SJCRH30 (cell line): Measurements from ENCODE around the gene PHOSPHO2. TPM values are rescaled to one million over a fixed set of nuclear protein-coding genes. Genes with fewer than 3 reads are reported as not detected.

Experiments
- DNase-seq, 2 experiments: peaks; one replicate each; pipeline ENCODE4 v3.0.0-alpha.2; 2015 to 2020
- H3K27ac ChIP-seq: fragments of 250-450 bp; sonication (Bioruptor Pico); 2 replicates; pipeline ENCODE4 v1.5.1; 2020; ENCODE audit warnings: mild to moderate bottlenecking, moderate library complexity
- H3K27me3 ChIP-seq: fragments of 250-450 bp; sonication (Bioruptor Pico); 2 replicates; pipeline ENCODE4 v1.5.1; 2020; ENCODE audit warnings: mild to moderate bottlenecking, moderate library complexity
- H3K36me3 ChIP-seq: fragments of 250-450 bp; sonication (Bioruptor Pico); 2 replicates; pipeline ENCODE4 v1.5.1; 2020; ENCODE audit warnings: mild to moderate bottlenecking, moderate library complexity
- H3K4me1 ChIP-seq: fragments of 250-450 bp; sonication (Bioruptor Pico); 2 replicates; pipeline ENCODE4 v1.5.1; 2020; ENCODE audit warnings: mild to moderate bottlenecking, moderate library complexity
- H3K4me3 ChIP-seq: fragments of 250-450 bp; sonication (Bioruptor Pico); 2 replicates; pipeline ENCODE4 v1.5.1; 2020; ENCODE audit warnings: mild to moderate bottlenecking, moderate library complexity
- H3K9me3 ChIP-seq: fragments of 250-450 bp; sonication (Bioruptor Pico); replicated peaks from 2 replicates; pipeline ENCODE4 v1.5.1; 2020; ENCODE audit warnings: mild to moderate bottlenecking, moderate library complexity
- total RNA-seq: library from RNA; depleted of rRNA; stranded (reverse); fragments of >200 nt; shearing (Covaris generic); gene quantifications from 2 replicates; pipeline ENCODE4 v1.2.3, GENCODE V29; 2014; rRNA removed

PHOSPHO2 gene
- total RNA-seq, 1 experiment from 2014 or later = 4.7 TPM

GRCh38 chr2:169746240-169746639 lies 52.0 kb downstream of the PHOSPHO2 start:
- peaks cover 54% of the 10 kb centered on the region for H3K36me3 ChIP-seq
- no peaks in the 10 kb centered on the region for H3K4me1 ChIP-seq
- no peaks in the 10 kb centered on the region for H3K27me3 ChIP-seq
- no peaks in the 10 kb centered on the region for H3K9me3 ChIP-seq
- no peak overlapping the region for H3K4me3 ChIP-seq
- DNase-seq = no peak
- no peak overlapping the region for H3K27ac ChIP-seq

DNA sequence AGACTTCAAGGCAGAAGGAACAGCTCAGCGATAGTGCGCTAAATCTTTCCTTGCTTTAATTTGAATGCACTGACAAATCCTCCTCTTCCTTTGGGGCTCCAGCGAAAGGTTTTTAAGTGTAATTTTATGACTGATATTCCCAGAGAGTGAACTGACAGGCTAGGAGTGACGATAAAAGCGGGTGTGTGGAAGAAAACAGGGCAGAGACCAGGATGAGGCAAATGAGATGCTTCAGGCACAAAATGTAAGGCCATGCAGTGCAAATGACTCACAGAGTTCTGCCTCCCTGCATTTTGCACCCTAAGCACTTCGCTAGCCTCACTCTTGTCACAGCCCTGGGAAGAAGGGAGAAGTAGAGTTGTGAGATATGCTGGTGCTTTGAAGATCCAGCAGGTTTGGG lies 54.0 kb downstream of the PHOSPHO2 start:
- DNase-seq = no peak
- Histone ChIP-seq H3K4me1 (no peaks in the 10 kb centered on the region), H3K9me3 (no peaks in the 10 kb centered on the region), H3K4me3 (no peak overlapping the region), H3K27ac (no peak overlapping the region), H3K27me3 (no peaks in the 10 kb centered on the region), H3K36me3 (peaks cover 42% of the 10 kb centered on the region)

Other genes starting within 250 kb of the PHOSPHO2 start
- 4.1 and 5.4 TPM in 2 replicates for gene BBS5, start 215.0 kb upstream of the PHOSPHO2 start, total RNA-seq
- 21.1 and 26.1 TPM in 2 replicates for gene KLHL41, start 184.8 kb upstream of the PHOSPHO2 start, total RNA-seq
- 33.2 and 40.0 TPM in 2 replicates for gene FASTKD1, start 120.6 kb upstream of the PHOSPHO2 start, total RNA-seq
- 41.1 and 56.2 TPM in 2 replicates for gene PPIG, start 110.1 kb upstream of the PHOSPHO2 start, total RNA-seq
- gene CFAP210, start 64 bp upstream of the PHOSPHO2 start, total RNA-seq = not detected in 2 replicates
- gene KLHL23, start 39.4 kb downstream of the PHOSPHO2 start, total RNA-seq = 51.1 and 52.3 TPM in 2 replicates
- 225 and 256 TPM in 2 replicates for gene SSB, start 104.4 kb downstream of the PHOSPHO2 start, total RNA-seq
- 40.5 and 41.2 TPM in 2 replicates for gene METTL5, start 130.4 kb downstream of the PHOSPHO2 start, total RNA-seq
- gene UBR3, start 133.0 kb downstream of the PHOSPHO2 start, total RNA-seq = 26.4 and 31.4 TPM in 2 replicates